Right lobe of liver (tissue), 4 donors: ENCODE data around the gene C11orf21.
"Not testable (repeated sequence)": the region's sequence is repeated elsewhere in the genome, so short reads cannot be mapped to it uniquely, and the experiment has no call there.

Experiments used
- CTCF ChIP-seq, 4 donors: fragments of 200-600 bp in 3 of 4; fragments of 450-650 bp in 1 of 4; IDR thresholded peaks; one replicate each; pipeline versions ENCODE4 v1.5.1 to v1.8.0; 2016 to 2022; ENCODE audit warnings: antibody characterized with exemption in 4 of 4, mild to moderate bottlenecking in 2 of 4
- POLR2A ChIP-seq: fragments of 450-650 bp; IDR thresholded peaks from one replicate; pipeline ENCODE4 v1.6.1; 2017; ENCODE audit warnings: antibody characterized with exemption, mild to moderate bottlenecking
- donor health status: DM: no; HTN: no; CAD: no.
- donor health status: DM: no; HTN: no; CAD: no.
- donor health status: DM: no; HTN: yes; CAD: no.

- TF ChIP-seq CTCF (IDR thresholded peaks at IDR 0.05); POLR2A: not testable (repeated sequence)
Observed at GRCh38 chr11:2333486-2334205, 31.9 kb upstream of the C11orf21 start.
